ENCODE results near the gene SLC9A5. TPM values are rescaled to one million over a fixed set of nuclear protein-coding genes. Genes with fewer than 3 reads are reported as not detected.

The SLC9A5 gene
- total RNA-seq, 2 donors from 2014 or later: 3.5 to 15.7 TPM

DNA sequence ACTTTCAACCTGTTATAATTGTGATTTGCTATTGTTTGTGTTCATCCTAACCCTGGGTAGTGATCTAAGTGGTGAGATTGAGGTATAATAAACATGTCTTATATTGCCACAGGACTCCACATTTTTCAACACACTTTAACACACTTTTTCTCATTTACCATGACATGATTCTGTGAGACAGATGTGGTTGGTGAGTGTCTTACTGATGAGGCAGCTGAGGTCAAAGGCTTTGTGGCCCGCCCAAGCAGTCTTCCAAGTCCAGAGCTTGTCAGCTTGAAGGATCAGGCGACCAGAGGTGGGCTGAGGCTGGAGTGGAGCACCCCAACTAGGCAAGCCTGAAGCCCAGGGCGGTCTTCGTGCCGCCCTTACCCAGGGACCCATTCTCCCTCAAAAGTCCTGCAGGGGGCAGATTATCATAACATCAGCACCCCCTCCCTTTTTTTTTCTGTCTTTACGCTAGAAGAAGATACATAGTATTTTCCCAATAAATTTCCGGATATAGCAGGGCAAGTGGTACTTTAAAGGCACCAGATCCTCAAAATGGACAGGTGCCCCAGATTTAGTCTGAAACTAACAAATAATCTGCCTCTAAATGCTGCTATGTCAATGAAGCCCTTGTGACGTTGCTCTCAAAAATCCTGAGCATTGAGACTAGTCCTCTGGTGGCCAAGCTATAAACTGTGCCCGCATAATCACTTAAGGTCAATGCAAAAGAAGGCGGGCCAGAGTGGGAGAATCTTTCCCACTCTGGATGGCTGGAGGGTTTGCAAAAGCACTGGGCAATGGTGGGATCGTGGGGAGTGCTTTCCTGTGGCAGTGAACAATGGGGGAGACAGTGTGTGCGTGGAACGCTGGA is 56.7 kb downstream of the SLC9A5 start:
- Mint-ChIP-seq H3K36me3 (ENCODE audit: low read depth) (no peaks in the 10 kb centered on the region), H3K4me1 (peaks cover 13% of the 10 kb centered on the region), H3K4me3 (no peak overlapping the region), H3K9me3 (no peaks in the 10 kb centered on the region), H3K27ac (no peak overlapping the region), H3K27me3 (peaks cover 6% of the 10 kb centered on the region)
- no peak for ATAC-seq (replicated peaks)

DNA sequence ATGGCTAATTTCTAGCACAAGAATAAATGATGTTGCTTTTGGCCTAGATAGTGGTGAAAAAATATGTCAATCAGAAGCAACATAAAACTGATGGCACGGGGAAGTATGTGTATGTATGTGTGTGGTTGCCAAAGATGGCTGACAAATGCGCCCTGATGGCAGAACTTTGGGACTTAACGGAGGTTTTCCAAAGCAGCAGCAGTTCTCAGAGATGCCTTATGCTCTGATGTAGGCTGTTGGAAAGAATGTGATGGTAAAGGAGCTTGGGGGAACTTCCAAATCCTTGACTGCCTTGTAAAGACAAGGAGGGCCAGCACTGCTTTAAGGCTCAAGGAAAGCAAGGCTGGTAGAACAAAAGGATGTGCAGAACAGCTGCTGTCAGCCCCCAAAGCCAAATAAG is 61.8 kb downstream of the SLC9A5 start:
- ATAC-seq (replicated peaks): no peak
- Mint-ChIP-seq H3K4me1 (peaks cover 32% of the 10 kb centered on the region), H3K36me3 (ENCODE audit: low read depth) (no peaks in the 10 kb centered on the region), H3K9me3 (no peaks in the 10 kb centered on the region), H3K4me3 (peak overlapping the region; percentile 53), H3K27ac (peak overlapping the region; percentile 95), H3K27me3 (peaks cover 3% of the 10 kb centered on the region)

DNA sequence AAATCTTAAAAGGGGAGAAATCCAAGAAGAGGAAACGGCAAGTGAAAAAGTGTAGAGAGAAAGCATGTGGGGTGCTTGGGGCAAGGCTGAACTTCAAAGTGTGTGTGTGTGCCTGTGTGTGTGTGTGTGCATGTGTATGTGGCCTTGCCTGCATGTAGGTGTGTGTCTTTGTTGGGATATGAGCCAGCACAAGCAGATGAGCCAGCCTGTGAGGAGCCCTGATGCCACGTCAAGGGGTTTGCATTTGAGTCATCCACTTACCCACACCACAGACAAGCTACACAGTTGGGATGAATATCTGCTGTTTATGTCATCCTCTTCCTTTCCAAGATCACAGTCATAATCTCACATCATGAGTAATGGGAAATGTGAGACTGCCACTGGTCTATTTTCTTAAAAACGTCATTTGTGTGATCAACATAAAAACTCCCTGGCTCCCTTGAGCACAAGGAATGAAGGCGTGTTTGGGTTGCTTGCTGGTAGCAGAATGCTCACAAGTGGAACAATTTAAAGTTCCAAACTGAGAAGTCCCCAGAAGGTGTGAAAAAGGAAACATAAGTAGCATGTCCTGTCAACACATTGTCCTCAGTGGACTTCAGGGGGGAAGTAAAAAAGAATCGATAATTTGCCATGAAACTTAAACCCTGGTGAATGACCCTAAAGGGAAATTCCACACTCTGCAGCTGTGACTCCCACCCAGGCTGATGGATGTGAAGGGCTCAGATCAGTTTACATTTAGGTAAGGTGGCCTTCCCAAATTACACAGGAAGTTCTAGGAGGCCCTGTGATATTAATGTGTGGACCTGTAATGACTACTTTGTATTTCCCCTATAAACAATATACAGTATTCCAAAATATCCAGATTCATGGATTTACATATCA is 63.1 kb downstream of the SLC9A5 start:
- Mint-ChIP-seq H3K9me3 (no peaks in the 10 kb centered on the region), H3K4me1 (peaks cover 32% of the 10 kb centered on the region), H3K27me3 (peaks cover 3% of the 10 kb centered on the region), H3K27ac (peak overlapping the region; percentile 95), H3K36me3 (ENCODE audit: low read depth) (no peaks in the 10 kb centered on the region), H3K4me3 (peak overlapping the region; percentile 53)
- ATAC-seq (replicated peaks): peak; percentile 97

DNA sequence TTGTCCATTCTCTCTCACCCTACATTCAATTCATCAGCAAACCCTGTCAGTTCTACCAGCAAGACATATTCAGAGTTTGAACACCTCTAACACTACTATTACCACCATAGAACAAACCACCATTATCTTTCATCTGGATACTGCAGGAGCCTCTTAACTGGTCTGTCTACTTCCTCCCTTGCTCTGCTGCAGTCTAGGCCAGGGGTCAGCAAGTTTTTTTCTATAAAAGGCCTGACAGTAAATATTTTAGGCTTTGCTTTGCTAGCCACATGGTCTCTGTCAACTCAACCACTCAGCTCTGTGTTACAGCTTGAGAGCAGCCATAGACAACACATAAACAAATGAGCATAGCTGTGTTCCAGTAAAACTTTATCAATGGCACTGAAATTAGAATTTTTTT is 63.9 kb downstream of the SLC9A5 start:
- H3K9me3 Mint-ChIP-seq: no peaks in the 10 kb centered on the region
- peak overlapping the region; percentile 95 for H3K27ac Mint-ChIP-seq
- ATAC-seq (replicated peaks): no peak
- peaks cover 32% of the 10 kb centered on the region for H3K4me1 Mint-ChIP-seq
- H3K4me3 Mint-ChIP-seq: peak overlapping the region; percentile 53
- H3K36me3 Mint-ChIP-seq (ENCODE audit: low read depth): no peaks in the 10 kb centered on the region
- peaks cover 3% of the 10 kb centered on the region for H3K27me3 Mint-ChIP-seq

DNA sequence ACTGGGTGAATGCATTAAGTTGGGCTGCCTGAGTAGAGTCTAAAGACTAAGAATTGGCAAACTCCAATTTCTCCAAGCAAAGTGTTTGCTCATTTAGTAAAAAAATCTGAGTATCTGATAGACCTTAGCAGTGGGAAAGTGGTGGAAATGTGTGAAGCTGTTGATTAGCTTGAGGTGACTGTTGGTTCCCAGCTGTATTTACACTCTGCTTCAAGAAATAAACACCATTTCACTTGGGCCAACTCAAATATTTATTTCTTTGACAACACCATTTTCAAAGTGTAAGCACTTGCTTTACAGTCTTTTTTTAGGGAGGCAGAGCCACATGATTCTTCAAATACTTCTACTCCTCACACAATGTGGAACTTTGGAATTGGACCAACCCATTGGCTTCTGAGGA is 69.1 kb downstream of the SLC9A5 start:
- H3K4me3 Mint-ChIP-seq: no peak overlapping the region
- H3K27me3 Mint-ChIP-seq: peaks cover 31% of the 10 kb centered on the region
- no peak overlapping the region for H3K27ac Mint-ChIP-seq
- no peaks in the 10 kb centered on the region for H3K9me3 Mint-ChIP-seq
- H3K36me3 Mint-ChIP-seq (ENCODE audit: low read depth): no peaks in the 10 kb centered on the region
- H3K4me1 Mint-ChIP-seq: no peaks in the 10 kb centered on the region
- ATAC-seq (replicated peaks): no peak

Other genes with a start within 250 kb of the SLC9A5 start
- gene CBFB, start 219.8 kb upstream of the SLC9A5 start, total RNA-seq: 100 to 1,000 TPM; 115 to 214 TPM
- gene PHAF1, start 139.0 kb upstream of the SLC9A5 start, total RNA-seq: 10 to 100 TPM; 14.8 to 18.0 TPM
- gene B3GNT9, start 98.0 kb upstream of the SLC9A5 start, total RNA-seq: 10 to 100 TPM in 1 of 2 donors, 1 to 10 TPM in 1; 8.3 to 12.3 TPM
- gene TRADD, start 89.1 kb upstream of the SLC9A5 start, total RNA-seq: 10 to 100 TPM; 36.3 to 65.9 TPM
- gene FBXL8, start 89.0 kb upstream of the SLC9A5 start, total RNA-seq: 100 to 1,000 TPM in 1 of 2 donors, 10 to 100 TPM in 1; 33.1 to 108 TPM
- 100 to 1,000 TPM in 1 of 2 donors, 10 to 100 TPM in 1; 71.3 to 325 TPM for gene HSF4, start 84.2 kb upstream of the SLC9A5 start, total RNA-seq
- gene NOL3, start 78.4 kb upstream of the SLC9A5 start, total RNA-seq: 100 to 1,000 TPM in 1 of 2 donors, 10 to 100 TPM in 1; 30.0 to 194 TPM
- 100 to 1,000 TPM in 1 of 2 donors, 10 to 100 TPM in 1; 47.0 to 118 TPM for gene MATCAP1, start 65.0 kb upstream of the SLC9A5 start, total RNA-seq
- 1 to 10 TPM in 1 of 2 donors, under 1 TPM in 1; 0.37 to 1.5 TPM for gene EXOC3L1, start 58.8 kb upstream of the SLC9A5 start, total RNA-seq
- gene E2F4, start 56.8 kb upstream of the SLC9A5 start, total RNA-seq: 100 to 1,000 TPM in 1 of 2 donors, 10 to 100 TPM in 1; 90.0 to 141 TPM
- 1 to 10 TPM; 6.6 to 7.1 TPM for gene ELMO3, start 49.8 kb upstream of the SLC9A5 start, total RNA-seq
- 10 to 100 TPM; 31.7 to 39.5 TPM for gene TMEM208, start 21.8 kb upstream of the SLC9A5 start, total RNA-seq
- 100 to 1,000 TPM; 104 to 145 TPM for gene FHOD1, start 1.5 kb upstream of the SLC9A5 start, total RNA-seq
- gene PLEKHG4, start 30.6 kb downstream of the SLC9A5 start, total RNA-seq: 10 to 100 TPM in 1 of 2 donors, 1 to 10 TPM in 1; 6.4 to 29.0 TPM
- gene KCTD19, start 77.8 kb downstream of the SLC9A5 start, total RNA-seq: 1 to 10 TPM in 1 of 2 donors, under 1 TPM in 1; 0.50 to 4.4 TPM
- gene LRRC36, start 77.8 kb downstream of the SLC9A5 start, total RNA-seq: 1 to 10 TPM in 1 of 2 donors, not detected in 1; 1.6 TPM
- under 1 TPM in 1 of 2 donors, not detected in 1; 0.19 TPM for gene TPPP3, start 144.5 kb downstream of the SLC9A5 start, total RNA-seq
- under 1 TPM; 0.52 to 0.74 TPM for gene ZDHHC1, start 167.5 kb downstream of the SLC9A5 start, total RNA-seq
- 1 to 10 TPM in 1 of 2 donors, under 1 TPM in 1; 0.21 to 1.4 TPM for gene HSD11B2, start 182.1 kb downstream of the SLC9A5 start, total RNA-seq
- 10 to 100 TPM; 20.6 to 42.1 TPM for gene ATP6V0D1, start 232.2 kb downstream of the SLC9A5 start, total RNA-seq
- not detected for gene AGRP, start 234.6 kb downstream of the SLC9A5 start, total RNA-seq